HG03280 (cell line): ENCODE results near the gene ST7.

Experiments used
- ATAC-seq: cut with Tn5 transposase; IDR thresholded peaks from one replicate; pipeline ENCODE4 v1.9.1; 2021; ENCODE audit warnings: mild to moderate bottlenecking, moderate library complexity; ENCODE audit not compliant: unreplicated experiment

Gene ST7

GRCh38 chr7:117146511-117146910 lies 193.2 kb downstream of the ST7 start:
- no peak for ATAC-seq

GRCh38 chr7:117148971-117149370 lies 195.7 kb downstream of the ST7 start:
- no peak for ATAC-seq

- no peak for ATAC-seq
Measured at GRCh38 chr7:117149692-117150091, 196.4 kb downstream of the ST7 start.

- ATAC-seq, result no peak
Measured at GRCh38 chr7:117152213-117153007, 199.1 kb downstream of the ST7 start.

GRCh38 chr7:117153016-117153545 lies 199.8 kb downstream of the ST7 start:
- ATAC-seq, result no peak

- no peak for ATAC-seq
Measured at GRCh38 chr7:117154721-117155120, 201.4 kb downstream of the ST7 start.

GRCh38 chr7:117155694-117156093 lies 202.4 kb downstream of the ST7 start:
- ATAC-seq, result no peak

GRCh38 chr7:117157241-117158209 lies 204.2 kb downstream of the ST7 start:
- no peak for ATAC-seq

- ATAC-seq, result no peak
Measured at GRCh38 chr7:117158941-117159697, 205.8 kb downstream of the ST7 start.

GRCh38 chr7:117163101-117163500 lies 209.8 kb downstream of the ST7 start:
- ATAC-seq, result no peak

- ATAC-seq, result no peak
Measured at GRCh38 chr7:117164620-117165019, 211.3 kb downstream of the ST7 start.

- no peak for ATAC-seq
Measured at GRCh38 chr7:117165656-117166055, 212.4 kb downstream of the ST7 start.

- ATAC-seq, result no peak
Measured at GRCh38 chr7:117169907-117170306, 216.6 kb downstream of the ST7 start.

- ATAC-seq, result no peak
Measured at GRCh38 chr7:117171106-117171505, 217.8 kb downstream of the ST7 start.

GRCh38 chr7:117172283-117172682 lies 219.0 kb downstream of the ST7 start:
- no peak for ATAC-seq

- no peak for ATAC-seq
Measured at GRCh38 chr7:117173035-117173770, 219.9 kb downstream of the ST7 start.

GRCh38 chr7:117176206-117176605 lies 222.9 kb downstream of the ST7 start:
- ATAC-seq, result no peak

- no peak for ATAC-seq
Measured at GRCh38 chr7:117178600-117178999, 225.3 kb downstream of the ST7 start.

GRCh38 chr7:117179701-117180100 lies 226.4 kb downstream of the ST7 start:
- ATAC-seq, result no peak

- ATAC-seq, result no peak
Measured at GRCh38 chr7:117183729-117184128, 230.4 kb downstream of the ST7 start.
